Mucosa of rectum (tissue), 2 donors: ENCODE data around the gene HAO2.

Experiments used
- H3K27ac ChIP-seq, 2 donors: one replicate each; pipeline ENCODE4 v1.7.0; 2013; ENCODE audit warnings: inconsistent platforms in 2 of 2, low read depth in 2 of 2, low read length in 2 of 2
- H3K27me3 ChIP-seq, 2 donors: one replicate each; pipeline ENCODE4 v1.7.0; 2013; ENCODE audit warnings: low read length in 2 of 2; ENCODE audit not compliant: control insufficient read depth in 2 of 2, insufficient read depth in 2 of 2
- H3K36me3 ChIP-seq, 2 donors: one replicate each; pipeline ENCODE4 v1.7.0; 2013; ENCODE audit warnings: low read length in 2 of 2; ENCODE audit not compliant: control insufficient read depth in 2 of 2, insufficient read depth in 2 of 2
- H3K4me1 ChIP-seq, 2 donors: one replicate each; pipeline ENCODE4 v1.7.0; 2013; ENCODE audit warnings: low read length in 2 of 2, mild to moderate bottlenecking in 1 of 2; ENCODE audit not compliant: control insufficient read depth in 2 of 2, insufficient read depth in 2 of 2
- H3K4me3 ChIP-seq, 2 donors: one replicate each; pipeline ENCODE4 v1.7.0; 2013; ENCODE audit warnings: low read length in 2 of 2
- H3K9ac ChIP-seq, 2 donors: one replicate each; pipeline ENCODE4 v1.7.0; 2013; ENCODE audit warnings: low read length in 2 of 2, low read depth in 1 of 2, mild to moderate bottlenecking in 1 of 2
- H3K9me3 ChIP-seq, 2 donors: one replicate each; pipeline ENCODE4 v1.7.0; 2013; ENCODE audit warnings: low read length in 2 of 2; ENCODE audit not compliant: control insufficient read depth in 2 of 2
- donor health status: healthy.
- donor health status: Normal muscosa, but diverticular disease.

The HAO2 gene

GRCh38 chr1:119361620-119362344 lies 6.8 kb upstream of the HAO2 start:
- Histone ChIP-seq H3K4me1 (no peaks in the 10 kb centered on the region), H3K27me3 (no peaks in the 10 kb centered on the region), H3K9ac (no peak overlapping the region), H3K36me3 (no peaks in the 10 kb centered on the region), H3K27ac (no peak overlapping the region), H3K4me3 (no peak overlapping the region), H3K9me3 (no peaks in the 10 kb centered on the region)

- H3K4me1 ChIP-seq, result no peaks in the 10 kb centered on the region
- H3K9ac ChIP-seq, result no peak overlapping the region
- no peak overlapping the region for H3K4me3 ChIP-seq
- no peak overlapping the region for H3K27ac ChIP-seq
- no peaks in the 10 kb centered on the region for H3K9me3 ChIP-seq
- H3K36me3 ChIP-seq, result no peaks in the 10 kb centered on the region
- no peaks in the 10 kb centered on the region for H3K27me3 ChIP-seq
Measured at GRCh38 chr1:119363162-119363561, 5.4 kb upstream of the HAO2 start.

- Histone ChIP-seq H3K4me1 (no peaks in the 10 kb centered on the region), H3K4me3 (no peak overlapping the region), H3K36me3 (no peaks in the 10 kb centered on the region), H3K27ac (no peak overlapping the region), H3K9me3 (no peaks in the 10 kb centered on the region), H3K27me3 (no peaks in the 10 kb centered on the region), H3K9ac (no peak overlapping the region)
Measured at GRCh38 chr1:119364640-119365039, 3.9 kb upstream of the HAO2 start.

GRCh38 chr1:119366424-119366823 lies 2.2 kb upstream of the HAO2 start:
- Histone ChIP-seq H3K36me3 (no peaks in the 10 kb centered on the region), H3K9me3 (no peaks in the 10 kb centered on the region), H3K27ac (no peak overlapping the region), H3K4me1 (no peaks in the 10 kb centered on the region), H3K4me3 (no peak overlapping the region), H3K9ac (no peak overlapping the region), H3K27me3 (no peaks in the 10 kb centered on the region)

- no peak overlapping the region for H3K27ac ChIP-seq
- no peaks in the 10 kb centered on the region for H3K36me3 ChIP-seq
- H3K4me1 ChIP-seq, result peaks cover 0 to under 1% of the 10 kb centered on the region in 2 donors
- H3K9ac ChIP-seq, result no peak overlapping the region
- no peaks in the 10 kb centered on the region for H3K27me3 ChIP-seq
- no peak overlapping the region for H3K4me3 ChIP-seq
- no peaks in the 10 kb centered on the region for H3K9me3 ChIP-seq
Measured at GRCh38 chr1:119367432-119368124, 1.0 kb upstream of the HAO2 start.

GRCh38 chr1:119370748-119371147 lies 2.2 kb downstream of the HAO2 start:
- Histone ChIP-seq H3K9me3 (no peaks in the 10 kb centered on the region), H3K27me3 (no peaks in the 10 kb centered on the region), H3K9ac (no peak overlapping the region), H3K36me3 (no peaks in the 10 kb centered on the region), H3K4me1 (peaks cover 0 to 17% of the 10 kb centered on the region in 2 donors), H3K27ac (no peak overlapping the region), H3K4me3 (no peak overlapping the region)

GRCh38 chr1:119371815-119372214 lies 3.2 kb downstream of the HAO2 start:
- Histone ChIP-seq H3K36me3 (no peaks in the 10 kb centered on the region), H3K4me1 (peaks cover 0 to 17% of the 10 kb centered on the region in 2 donors), H3K4me3 (no peak overlapping the region), H3K9me3 (no peaks in the 10 kb centered on the region), H3K9ac (no peak overlapping the region), H3K27ac (no peak overlapping the region), H3K27me3 (no peaks in the 10 kb centered on the region)

- no peak overlapping the region for H3K27ac ChIP-seq
- no peak overlapping the region for H3K4me3 ChIP-seq
- H3K4me1 ChIP-seq, result peaks cover 0 to 17% of the 10 kb centered on the region in 2 donors
- no peak overlapping the region for H3K9ac ChIP-seq
- no peaks in the 10 kb centered on the region for H3K27me3 ChIP-seq
- H3K9me3 ChIP-seq, result no peaks in the 10 kb centered on the region
- no peaks in the 10 kb centered on the region for H3K36me3 ChIP-seq
Measured at GRCh38 chr1:119372503-119373086, 4.0 kb downstream of the HAO2 start.

- Histone ChIP-seq H3K27ac (no peak overlapping the region), H3K27me3 (no peaks in the 10 kb centered on the region), H3K36me3 (no peaks in the 10 kb centered on the region), H3K9me3 (no peaks in the 10 kb centered on the region), H3K9ac (no peak overlapping the region), H3K4me1 (peaks cover 0 to 17% of the 10 kb centered on the region in 2 donors), H3K4me3 (no peak overlapping the region)
Measured at GRCh38 chr1:119373465-119373864, 4.9 kb downstream of the HAO2 start.

- peaks cover 0 to 17% of the 10 kb centered on the region in 2 donors for H3K4me1 ChIP-seq
- no peaks in the 10 kb centered on the region for H3K27me3 ChIP-seq
- no peak overlapping the region for H3K27ac ChIP-seq
- no peaks in the 10 kb centered on the region for H3K9me3 ChIP-seq
- no peak overlapping the region for H3K4me3 ChIP-seq
- no peak overlapping the region for H3K9ac ChIP-seq
- no peaks in the 10 kb centered on the region for H3K36me3 ChIP-seq
Measured at GRCh38 chr1:119374208-119374874, 5.8 kb downstream of the HAO2 start.
